ENCODE results near the gene CDK2AP2. TPM values are rescaled to one million over a fixed set of nuclear protein-coding genes. Genes with fewer than 3 reads are reported as not detected.
"Not testable (repeated sequence)": the region's sequence is repeated elsewhere in the genome, so short reads cannot be mapped to it uniquely, and the experiment has no call there.

CDK2AP2 gene
- total RNA-seq, 4 donors from 2014 or later = 29.1 to 69.3 (median 53.9) TPM

DNA sequence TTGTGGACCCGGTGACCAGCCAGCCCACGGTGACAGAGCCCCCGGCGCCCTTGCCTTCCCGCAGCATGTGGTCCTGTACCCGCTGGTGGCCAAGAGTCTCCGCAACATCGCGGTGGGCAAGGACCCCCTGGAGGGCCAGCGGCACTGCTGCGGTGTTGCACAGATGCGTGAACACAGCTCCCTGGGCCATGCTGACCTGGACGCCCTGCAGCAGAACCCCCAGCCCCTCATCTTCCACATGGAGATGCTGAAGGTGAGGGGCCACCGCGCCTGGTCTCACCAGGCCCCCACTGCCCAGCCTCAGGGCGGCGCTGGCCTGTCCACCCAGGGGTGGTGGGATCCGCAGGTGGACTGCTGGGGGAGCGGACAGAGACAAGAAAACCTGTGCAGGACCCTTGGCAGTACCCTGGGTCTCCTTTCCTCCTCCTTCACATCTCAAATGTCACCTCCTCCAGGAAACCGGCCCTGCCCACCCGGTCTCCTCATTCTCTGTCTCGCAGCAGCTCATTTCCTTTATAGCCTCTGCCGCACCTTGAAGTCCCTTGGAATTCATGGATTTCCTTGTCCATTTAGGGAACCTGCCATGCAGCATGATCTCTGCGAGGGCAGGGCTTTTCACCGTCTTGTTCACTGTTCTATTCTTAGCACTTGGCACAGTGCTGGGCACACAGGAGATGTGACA is 18.6 kb downstream of the CDK2AP2 start:
- Histone ChIP-seq H3K4me3 (no peak overlapping the region), H3K9me3 (no peaks in the 10 kb centered on the region), H3K36me3 (peaks cover 0 to 76% of the 10 kb centered on the region in 2 donors), H3K27me3 (no peaks in the 10 kb centered on the region), H3K27ac (no peak overlapping the region), H3K4me1 (peaks cover 0 to 43% (median 8%) of the 10 kb centered on the region in 3 donors)
- 61 to 63% methylated on average over 5 to 8 of the region's 25 CpGs for WGBS, 2 donors (ENCODE audit: low coverage in 1 of 2)
- no peak for TF ChIP-seq POLR2AphosphoS5 (IDR thresholded peaks at IDR 0.05)
- no peak for TF ChIP-seq EP300 (IDR thresholded peaks at IDR 0.05)
- TF ChIP-seq, protein P1, sequence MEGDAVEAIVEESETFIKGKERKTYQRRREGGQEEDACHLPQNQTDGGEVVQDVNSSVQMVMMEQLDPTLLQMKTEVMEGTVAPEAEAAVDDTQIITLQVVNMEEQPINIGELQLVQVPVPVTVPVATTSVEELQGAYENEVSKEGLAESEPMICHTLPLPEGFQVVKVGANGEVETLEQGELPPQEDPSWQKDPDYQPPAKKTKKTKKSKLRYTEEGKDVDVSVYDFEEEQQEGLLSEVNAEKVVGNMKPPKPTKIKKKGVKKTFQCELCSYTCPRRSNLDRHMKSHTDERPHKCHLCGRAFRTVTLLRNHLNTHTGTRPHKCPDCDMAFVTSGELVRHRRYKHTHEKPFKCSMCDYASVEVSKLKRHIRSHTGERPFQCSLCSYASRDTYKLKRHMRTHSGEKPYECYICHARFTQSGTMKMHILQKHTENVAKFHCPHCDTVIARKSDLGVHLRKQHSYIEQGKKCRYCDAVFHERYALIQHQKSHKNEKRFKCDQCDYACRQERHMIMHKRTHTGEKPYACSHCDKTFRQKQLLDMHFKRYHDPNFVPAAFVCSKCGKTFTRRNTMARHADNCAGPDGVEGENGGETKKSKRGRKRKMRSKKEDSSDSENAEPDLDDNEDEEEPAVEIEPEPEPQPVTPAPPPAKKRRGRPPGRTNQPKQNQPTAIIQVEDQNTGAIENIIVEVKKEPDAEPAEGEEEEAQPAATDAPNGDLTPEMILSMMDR (IDR thresholded peaks at IDR 0.05) = no peak
- no peak for ATAC-seq

DNA sequence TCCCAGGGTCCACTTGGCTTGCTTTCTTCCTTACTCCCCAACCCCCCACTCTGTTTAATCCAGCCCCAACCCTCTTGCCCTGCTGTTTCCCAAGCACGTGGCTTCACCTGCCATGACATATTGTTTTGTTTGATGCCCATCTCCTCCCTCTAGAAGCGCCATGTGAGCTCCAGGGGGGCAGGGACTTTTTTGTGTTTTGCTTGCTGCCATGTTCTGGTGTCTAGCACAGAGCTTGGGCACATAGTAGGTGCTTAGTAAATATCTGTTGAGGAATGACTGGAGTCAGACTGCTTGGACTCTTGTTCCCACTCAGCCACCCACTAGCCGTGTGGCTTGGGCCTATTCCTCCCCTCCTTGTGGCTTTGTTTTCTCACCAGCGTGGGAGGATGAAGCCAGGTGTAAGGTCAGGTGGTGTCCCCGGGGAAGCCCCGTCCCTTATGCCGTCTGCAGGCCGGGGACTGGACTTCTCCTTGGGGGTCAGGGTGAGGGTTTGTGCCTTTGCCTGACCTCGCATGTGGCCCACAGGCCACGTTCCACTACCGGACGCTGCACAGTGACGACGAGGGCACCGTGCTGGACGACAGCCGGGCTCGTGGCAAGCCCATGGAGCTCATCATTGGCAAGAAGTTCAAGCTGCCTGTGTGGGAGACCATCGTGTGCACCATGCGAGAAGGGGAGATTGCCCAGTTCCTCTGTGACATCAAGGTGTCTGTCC is 21.3 kb downstream of the CDK2AP2 start:
- Histone ChIP-seq H3K9me3 (no peaks in the 10 kb centered on the region), H3K4me3 (no peak overlapping the region), H3K27me3 (no peaks in the 10 kb centered on the region), H3K4me1 (peaks cover 0 to 56% (median 18%) of the 10 kb centered on the region in 3 donors), H3K27ac (no peak overlapping the region), H3K36me3 (peaks cover 0 to 49% of the 10 kb centered on the region in 2 donors)
- ATAC-seq = no peak
- TF ChIP-seq POLR2A (IDR thresholded peaks at IDR 0.05) = no peak
- TF ChIP-seq, protein P1 (IDR thresholded peaks at IDR 0.05) = no peak
- TF ChIP-seq POLR2AphosphoS5 (IDR thresholded peaks at IDR 0.05) = no peak
- no peak for TF ChIP-seq EP300 (IDR thresholded peaks at IDR 0.05)
- WGBS, 2 donors (ENCODE audit: low coverage in 1 of 2) = 61 to 89% methylated on average over 2 to 5 of the region's 20 CpGs

DNA sequence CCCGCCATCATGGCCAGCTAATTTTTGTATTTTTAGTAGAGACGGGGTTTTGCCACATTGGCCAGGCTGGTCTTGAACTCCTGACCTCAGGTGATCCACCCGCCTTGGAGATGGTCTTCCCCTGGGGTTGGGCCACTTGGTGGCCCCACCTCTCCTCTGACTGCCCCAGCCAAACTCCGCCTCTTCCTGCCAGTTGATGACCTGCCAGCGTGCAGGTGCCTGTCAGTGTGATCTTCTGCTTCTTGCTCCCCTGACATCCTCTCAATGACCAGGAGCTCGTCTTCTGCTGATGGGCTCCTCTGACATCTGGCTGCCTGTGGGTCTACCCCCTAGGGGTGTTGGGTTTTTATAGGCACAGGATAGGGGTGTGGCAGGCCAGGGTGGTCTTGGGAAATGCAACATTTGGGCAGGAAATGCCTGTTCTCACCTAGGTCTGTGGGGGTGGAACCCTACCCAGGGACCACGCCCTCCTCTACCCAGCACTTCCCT is 22.0 kb downstream of the CDK2AP2 start:
- not testable (repeated sequence) for H3K9me3 ChIP-seq, H3K27me3 ChIP-seq, H3K27ac ChIP-seq, H3K4me3 ChIP-seq, ATAC-seq
- H3K36me3 ChIP-seq = peaks cover 0 to 42% of the 10 kb centered on the region in 2 donors
- H3K4me1 ChIP-seq = peaks cover 0 to 48% (median 18%) of the 10 kb centered on the region in 3 donors
- WGBS, 2 donors (ENCODE audit: low coverage in 1 of 2) = 83% methylated on average over 6 of the region's 7 CpGs; no CpG with 5 or more reads in 1 of the 2 donors

DNA sequence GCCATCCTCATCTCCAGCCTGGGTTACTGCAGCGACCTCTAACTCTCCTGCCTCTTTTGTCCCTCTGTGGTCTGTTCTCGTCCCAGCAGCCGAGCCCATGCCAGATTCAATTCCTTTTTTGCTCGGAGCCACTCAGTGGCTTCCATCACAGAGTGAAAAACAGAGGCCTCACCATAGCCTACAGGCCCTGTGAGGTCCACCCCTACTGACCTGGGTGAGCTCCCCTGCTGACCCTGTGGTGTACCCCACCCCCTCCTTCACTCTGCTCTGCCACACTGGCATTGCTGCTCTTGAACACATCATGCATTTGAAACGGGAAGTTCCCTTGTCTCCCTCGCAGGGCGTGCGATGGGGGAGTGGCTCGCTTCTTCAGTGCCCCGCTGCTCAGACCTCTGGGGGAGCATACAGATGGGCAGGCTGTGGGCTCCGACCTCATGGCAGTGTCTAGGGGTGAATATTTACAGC is 23.1 kb downstream of the CDK2AP2 start:
- Histone ChIP-seq H3K4me3 (no peak overlapping the region), H3K27me3 (no peaks in the 10 kb centered on the region), H3K4me1 (peaks cover 0 to 42% (median 18%) of the 10 kb centered on the region in 3 donors), H3K27ac (peak overlapping the region in 1 of 4 donors; percentile 2), H3K36me3 (peaks cover 0 to 32% of the 10 kb centered on the region in 2 donors), H3K9me3 (no peaks in the 10 kb centered on the region)
- WGBS, 2 donors (ENCODE audit: low coverage in 1 of 2) = 58 to 86% methylated on average over 9 to 11 of the region's 11 CpGs
- TF ChIP-seq, protein P1 (IDR thresholded peaks at IDR 0.05) = no peak
- TF ChIP-seq POLR2A (IDR thresholded peaks at IDR 0.05) = no peak
- no peak for TF ChIP-seq POLR2AphosphoS5 (IDR thresholded peaks at IDR 0.05)
- no peak for TF ChIP-seq EP300 (IDR thresholded peaks at IDR 0.05)
- ATAC-seq = no peak

DNA sequence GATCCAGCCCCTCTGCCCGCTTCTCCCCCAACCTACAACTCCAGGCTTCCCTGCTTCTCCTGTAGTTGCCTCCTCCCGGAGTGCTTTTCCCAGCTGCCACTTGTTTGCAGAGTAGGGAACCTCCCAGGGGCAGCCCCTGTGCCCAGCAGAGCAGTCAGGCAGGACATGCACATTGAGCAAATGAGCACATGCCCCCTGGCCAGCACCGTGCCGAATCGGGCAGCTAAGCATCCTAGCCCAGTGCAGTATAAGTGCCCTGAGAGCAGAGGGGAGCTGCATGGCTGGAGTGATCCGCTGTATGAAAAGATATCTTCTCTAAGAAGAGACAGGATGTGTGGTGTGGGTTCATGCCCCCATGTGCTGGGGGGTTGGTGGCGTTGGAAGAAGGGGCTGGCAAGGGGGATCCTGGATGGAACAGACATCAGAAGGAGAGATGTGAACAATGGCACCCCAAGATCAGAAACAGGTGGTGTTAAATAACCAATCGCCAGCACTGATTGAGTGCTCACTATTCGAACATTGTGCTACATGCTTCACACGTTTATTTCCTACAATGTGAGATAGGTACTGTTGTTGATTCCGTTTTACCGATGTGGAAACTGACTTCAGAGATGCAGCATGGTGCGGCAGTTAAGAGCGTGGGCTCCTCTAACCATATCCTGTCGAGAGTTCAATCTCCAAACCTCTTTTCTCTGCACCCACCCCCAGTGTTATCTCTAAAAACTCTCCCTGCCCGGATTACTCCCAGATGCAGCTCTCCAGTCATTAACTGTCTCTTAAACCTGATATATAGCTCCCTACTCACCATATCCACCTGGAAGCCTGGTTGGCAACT is 23.9 kb downstream of the CDK2AP2 start:
- Histone ChIP-seq H3K27ac (peak overlapping the region in 3 of 4 donors; percentile 83 to 90 (median 85)), H3K4me3 (peak overlapping the region in 1 of 2 donors; percentile 59), H3K27me3 (no peaks in the 10 kb centered on the region), H3K9me3 (no peaks in the 10 kb centered on the region), H3K36me3 (peaks cover 0 to 23% of the 10 kb centered on the region in 2 donors), H3K4me1 (peaks cover 0 to 42% (median 18%) of the 10 kb centered on the region in 3 donors)
- no peak for ATAC-seq
- WGBS, 2 donors (ENCODE audit: low coverage in 1 of 2) = 79 to 91% methylated on average over 9 to 10 of the region's 16 CpGs
- no peak for TF ChIP-seq POLR2AphosphoS5 (IDR thresholded peaks at IDR 0.05)
- no peak for TF ChIP-seq POLR2A (IDR thresholded peaks at IDR 0.05)
- TF ChIP-seq EP300 (IDR thresholded peaks at IDR 0.05) = no peak
